NCI-H1105 treated with DMSO at 0.1 percent for 48 hours (cell line): ENCODE results near the gene PFKL.

Experiments
- DNase-seq: peaks from one replicate; lab custom pipeline; 2025; lab: John Stamatoyannopoulos, UW

PFKL gene

DNA sequence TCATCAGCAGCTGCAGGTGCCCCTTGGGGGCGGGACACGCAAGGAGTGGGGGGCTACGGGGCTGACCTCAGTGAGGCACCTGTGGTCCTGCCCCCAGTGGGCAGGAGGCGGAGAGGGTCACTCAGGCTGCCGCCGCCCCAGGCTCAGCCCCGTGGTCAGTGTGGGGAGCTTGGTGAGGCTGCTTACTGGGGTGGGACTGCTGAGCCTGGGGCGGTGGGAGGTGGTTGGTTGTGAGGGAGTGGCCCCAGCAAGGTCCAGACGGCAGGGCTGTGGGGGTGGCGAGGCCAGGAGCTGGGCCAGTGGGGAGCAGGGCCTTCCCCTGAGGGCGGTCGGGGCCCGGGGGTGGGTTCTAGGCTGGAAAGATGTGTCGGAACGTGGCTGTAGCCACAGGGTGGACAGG is 14.3 kb downstream of the PFKL start:
- DNase-seq, result no peak

- DNase-seq, result no peak
Measured at GRCh38 chr21:44314561-44314960, 14.7 kb downstream of the PFKL start.

GRCh38 chr21:44315691-44316203 is 15.9 kb downstream of the PFKL start:
- no peak for DNase-seq

GRCh38 chr21:44316277-44316900 is 16.5 kb downstream of the PFKL start:
- DNase-seq, result no peak

- DNase-seq, result no peak
Measured at GRCh38 chr21:44317241-44317782, 17.5 kb downstream of the PFKL start.

- DNase-seq, result no peak
Measured at GRCh38 chr21:44317871-44318270, 18.0 kb downstream of the PFKL start.

- no peak for DNase-seq
Measured at GRCh38 chr21:44318489-44319285, 18.8 kb downstream of the PFKL start.

DNA sequence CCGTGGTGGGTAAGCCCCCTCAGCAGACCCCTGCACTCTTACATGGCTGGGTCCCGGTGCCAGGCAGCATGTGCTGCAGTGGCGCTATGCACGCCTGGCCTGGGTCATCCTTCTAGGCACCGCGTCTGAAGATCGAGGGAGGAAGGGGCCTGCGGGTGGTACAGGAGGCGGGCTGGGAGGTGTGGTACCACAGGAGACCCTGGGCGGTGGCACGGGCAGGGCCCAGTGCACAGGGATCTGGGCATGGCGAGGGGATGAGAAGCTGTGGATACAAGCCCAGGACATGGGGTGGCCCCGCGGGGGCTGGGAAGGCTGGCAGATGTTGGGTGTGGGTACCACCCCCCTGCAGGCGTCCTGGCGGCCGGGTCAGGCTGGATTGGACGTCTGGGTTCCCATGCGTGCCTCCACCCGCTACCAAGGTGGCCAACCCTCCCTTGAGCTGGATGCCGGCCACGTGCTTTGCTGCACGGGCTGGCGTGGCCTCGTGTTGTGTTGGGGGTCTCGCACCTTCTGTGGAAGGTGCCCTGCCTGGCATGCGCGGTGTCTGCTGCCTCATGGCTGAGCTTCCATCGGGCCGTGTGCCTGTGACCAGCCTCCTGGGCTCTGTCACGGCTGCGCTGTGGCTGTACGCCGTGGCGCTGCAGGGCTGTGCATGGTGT is 19.7 kb downstream of the PFKL start:
- no peak for DNase-seq

- DNase-seq, result no peak
Measured at GRCh38 chr21:44320847-44321246, 21.0 kb downstream of the PFKL start.

GRCh38 chr21:44321846-44322450 is 22.1 kb downstream of the PFKL start:
- DNase-seq, result no peak

DNA sequence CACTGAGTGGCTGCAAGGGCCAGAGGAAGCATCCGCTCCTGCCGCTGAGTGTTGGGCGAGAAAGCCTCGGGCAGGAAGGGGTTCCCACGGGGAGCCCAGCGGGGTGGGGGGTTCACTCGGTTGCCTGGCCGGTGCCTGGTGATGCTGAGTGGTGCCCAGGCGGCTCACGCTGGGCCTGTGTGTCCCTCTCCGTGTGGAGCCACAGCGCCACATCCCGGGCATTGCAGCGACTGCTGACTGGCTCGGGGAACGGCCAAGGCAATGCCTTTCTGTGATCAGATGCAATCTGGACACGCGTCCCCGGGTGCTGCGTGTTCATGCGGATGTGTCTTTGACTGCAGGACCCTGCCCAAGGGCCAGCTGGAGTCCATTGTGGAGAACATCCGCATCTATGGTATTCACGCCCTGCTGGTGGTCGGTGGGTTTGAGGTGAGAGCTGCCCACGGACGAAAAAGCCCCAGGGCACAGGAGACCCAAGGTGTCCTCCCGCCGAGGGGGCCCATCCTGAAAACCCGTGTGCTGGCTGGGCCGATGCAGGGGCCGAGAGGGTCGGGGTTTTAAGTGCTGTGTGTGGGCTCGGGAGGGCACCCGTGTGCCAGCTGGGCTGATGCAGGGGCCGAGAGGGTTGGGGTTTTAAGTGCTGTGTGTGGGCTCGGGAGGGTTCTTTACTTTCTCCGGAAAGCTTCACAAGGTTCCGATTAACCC is 22.9 kb downstream of the PFKL start:
- DNase-seq, result no peak

DNA sequence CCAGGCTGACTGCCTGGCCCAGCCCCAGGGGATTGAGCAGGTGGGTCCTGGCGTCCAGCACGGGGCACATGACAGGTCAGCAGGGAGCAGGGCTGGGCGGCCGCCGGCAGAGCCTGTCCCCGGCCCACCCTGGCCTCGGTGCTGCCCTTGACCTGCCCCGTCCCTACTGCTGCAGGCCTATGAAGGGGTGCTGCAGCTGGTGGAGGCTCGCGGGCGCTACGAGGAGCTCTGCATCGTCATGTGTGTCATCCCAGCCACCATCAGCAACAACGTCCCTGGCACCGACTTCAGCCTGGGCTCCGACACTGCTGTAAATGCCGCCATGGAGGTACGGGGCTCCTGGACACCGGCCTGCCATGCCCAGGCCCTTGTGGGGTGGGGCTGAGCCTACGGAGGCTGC is 23.7 kb downstream of the PFKL start:
- DNase-seq, result no peak

GRCh38 chr21:44324106-44324853 is 24.4 kb downstream of the PFKL start:
- no peak for DNase-seq

DNA sequence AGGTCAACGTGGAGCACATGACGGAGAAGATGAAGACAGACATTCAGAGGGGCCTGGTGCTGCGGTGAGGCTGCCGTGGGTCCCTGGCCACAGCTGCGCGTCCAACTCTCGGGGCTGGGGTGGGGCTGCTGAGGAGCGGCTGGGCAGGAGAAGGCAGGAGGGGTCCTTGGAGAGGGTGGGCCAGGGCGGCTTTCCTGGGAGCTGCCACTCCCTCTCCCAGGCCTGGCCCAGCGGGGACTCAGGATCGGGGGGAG is 24.9 kb downstream of the PFKL start:
- no peak for DNase-seq

DNA sequence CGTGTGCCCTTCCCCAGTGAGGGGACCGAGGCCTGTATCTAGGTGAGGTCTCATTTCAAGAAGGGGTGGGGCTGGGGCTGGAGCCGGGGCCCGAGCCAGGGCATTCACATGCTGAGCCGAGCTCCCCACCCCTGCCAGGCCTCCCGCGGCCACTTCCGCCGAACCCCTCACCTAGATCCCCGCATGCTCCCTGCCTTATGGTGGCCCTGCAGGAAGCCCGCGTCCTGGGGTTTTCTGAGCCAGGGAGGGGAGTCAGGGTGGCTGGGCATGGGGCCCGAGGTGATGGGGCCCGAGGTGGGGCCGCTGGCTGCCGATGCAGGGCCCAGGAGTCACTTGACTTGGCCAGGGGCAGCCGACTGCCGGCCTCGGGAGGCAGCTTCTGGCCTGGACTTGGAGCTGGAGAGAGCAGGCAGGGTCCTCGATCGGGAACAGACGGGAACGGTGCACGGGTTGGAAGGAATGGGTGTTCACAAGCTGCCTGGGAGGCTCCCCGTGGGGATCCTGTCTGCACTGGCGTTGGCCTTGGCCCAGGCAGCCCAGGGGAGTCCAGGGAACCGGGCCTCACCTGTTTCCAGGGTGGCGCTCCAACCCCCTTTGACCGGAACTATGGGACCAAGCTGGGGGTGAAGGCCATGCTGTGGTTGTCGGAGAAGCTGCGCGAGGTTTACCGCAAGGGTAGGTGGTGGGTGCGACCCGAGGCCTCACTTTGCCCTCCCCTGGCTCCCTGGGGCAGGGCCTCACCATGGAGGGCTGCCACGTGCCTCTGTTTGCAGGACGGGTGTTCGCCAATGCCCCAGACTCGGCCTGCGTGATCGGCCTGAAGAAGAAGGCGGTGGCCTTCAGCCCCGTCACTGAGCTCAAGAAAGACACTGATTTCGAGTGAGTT is 25.8 kb downstream of the PFKL start:
- DNase-seq, result no peak

DNA sequence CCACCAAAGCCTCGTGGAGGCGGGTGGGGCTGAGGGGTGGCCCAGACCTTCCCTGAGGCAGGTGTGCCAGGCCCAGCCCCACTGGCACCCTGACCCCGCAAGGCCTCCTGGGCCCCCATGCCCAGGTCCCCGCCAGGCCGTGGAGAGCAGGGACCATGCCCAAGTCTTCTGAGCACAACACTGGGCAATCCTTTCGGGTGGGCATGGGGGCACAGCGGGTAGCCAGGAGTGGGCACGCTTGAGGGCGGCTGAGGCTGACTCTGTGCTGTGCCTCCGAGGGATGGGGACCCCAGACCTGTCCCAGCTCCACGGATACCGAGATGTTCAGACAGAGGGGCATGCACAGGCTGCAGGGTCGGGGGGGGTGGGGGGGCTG is 26.4 kb downstream of the PFKL start:
- DNase-seq, result no peak

GRCh38 chr21:44326716-44327602 is 27.1 kb downstream of the PFKL start:
- DNase-seq, result no peak

DNA sequence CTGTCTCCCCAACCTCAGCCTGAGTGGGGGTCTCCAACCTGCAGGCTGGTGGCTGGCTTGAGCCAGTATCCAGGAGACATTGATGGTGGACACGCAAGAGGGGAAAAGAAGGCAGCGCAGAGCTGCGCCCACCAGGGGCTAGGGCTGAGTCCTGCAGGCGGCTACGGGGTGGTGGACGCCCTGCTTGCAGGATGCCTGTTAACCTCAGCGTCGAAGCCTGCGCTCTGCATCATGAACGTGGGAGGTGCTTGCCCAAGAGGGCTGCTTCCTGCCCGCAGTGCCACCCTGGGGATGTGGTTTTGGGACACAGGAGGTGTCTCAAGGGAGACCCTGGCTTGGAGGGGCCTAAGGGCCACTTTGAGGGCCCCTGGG is 27.7 kb downstream of the PFKL start:
- no peak for DNase-seq

GRCh38 chr21:44328242-44328895 is 28.5 kb downstream of the PFKL start:
- no peak for DNase-seq
